Limb (tissue), 2 donors: Measurements from ENCODE around the gene PKP2.

Experiments
- DNase-seq, 2 donors: peaks; one replicate each; pipeline ENCODE4 v3.0.0-alpha.2; 2016; ENCODE audit errors: extremely low spot score in 2 of 2

PKP2 gene

GRCh38 chr12:32811686-32812392 lies 84.7 kb downstream of the PKP2 start:
- DNase-seq, result no peak

GRCh38 chr12:32809846-32810245 lies 86.7 kb downstream of the PKP2 start:
- DNase-seq, result peak in 1 of 2 donors; percentile 4

- no peak for DNase-seq
Measured at GRCh38 chr12:32809196-32809595, 87.4 kb downstream of the PKP2 start.

- DNase-seq, result no peak
Measured at GRCh38 chr12:32804301-32804700, 92.3 kb downstream of the PKP2 start.

- DNase-seq, result no peak
Measured at GRCh38 chr12:32801269-32801980, 95.2 kb downstream of the PKP2 start.

GRCh38 chr12:32794281-32794680 lies 102.3 kb downstream of the PKP2 start:
- no peak for DNase-seq

- DNase-seq, result no peak
Measured at GRCh38 chr12:32789916-32790315, 106.7 kb downstream of the PKP2 start.

GRCh38 chr12:32789446-32789845 lies 107.1 kb downstream of the PKP2 start:
- DNase-seq, result no peak

- no peak for DNase-seq
Measured at GRCh38 chr12:32788405-32788804, 108.2 kb downstream of the PKP2 start.

- no peak for DNase-seq
Measured at GRCh38 chr12:32785557-32785956, 111.0 kb downstream of the PKP2 start.

GRCh38 chr12:32783029-32783428 lies 113.5 kb downstream of the PKP2 start:
- DNase-seq, result no peak

GRCh38 chr12:32780071-32780470 lies 116.5 kb downstream of the PKP2 start:
- DNase-seq, result no peak

- no peak for DNase-seq
Measured at GRCh38 chr12:32777691-32778175, 118.8 kb downstream of the PKP2 start.

- no peak for DNase-seq
Measured at GRCh38 chr12:32777159-32777558, 119.4 kb downstream of the PKP2 start.

- DNase-seq, result no peak
Measured at GRCh38 chr12:32776258-32776657, 120.3 kb downstream of the PKP2 start.

GRCh38 chr12:32773691-32774090 lies 122.9 kb downstream of the PKP2 start:
- no peak for DNase-seq

- DNase-seq, result no peak
Measured at GRCh38 chr12:32770141-32770540, 126.4 kb downstream of the PKP2 start.

GRCh38 chr12:32768518-32768917 lies 128.1 kb downstream of the PKP2 start:
- DNase-seq, result no peak

GRCh38 chr12:32765906-32766305 lies 130.7 kb downstream of the PKP2 start:
- no peak for DNase-seq

GRCh38 chr12:32761716-32762115 lies 134.9 kb downstream of the PKP2 start:
- DNase-seq, result no peak

- DNase-seq, result no peak
Measured at GRCh38 chr12:32757157-32757556, 139.4 kb downstream of the PKP2 start.

GRCh38 chr12:32756476-32757066 lies 140.0 kb downstream of the PKP2 start:
- peak in 1 of 2 donors; percentile 3 for DNase-seq
